ENCODE measurements around the gene B4GALNT3. TPM values are rescaled to one million over a fixed set of nuclear protein-coding genes. Genes with fewer than 3 reads are reported as not detected.
A peak's percentile ranks its signal among the peaks of the same experiment; 100 is the strongest.

The B4GALNT3 gene
- total and polyA plus RNA-seq, 9 donors: 0.58 to 4.2 (median 1.7) TPM

- no peaks in the 10 kb centered on the region for H3K36me3 ChIP-seq
- intact Hi-C loops (cut with DNase I): loop anchor here (5.0 kb wide), 3 partner anchors 88 to 103 kb away; partner anchors contain the start of gene B4GALNT3 (in 1 of the 4)
- DNase-seq: no peak
- H3K4me1 ChIP-seq (ENCODE audit: insufficient read depth): peaks cover 6% of the 10 kb centered on the region
- 74 to 84% (median 74%) methylated on average over 9 of the region's 9 CpGs for WGBS, 3 donors
- H3K27ac ChIP-seq: no peak overlapping the region
- H3K27me3 ChIP-seq: no peaks in the 10 kb centered on the region
- no peaks in the 10 kb centered on the region for H3K9me3 ChIP-seq
- H3K4me3 ChIP-seq: no peak overlapping the region
- TF ChIP-seq CTCF (IDR thresholded peaks at IDR 0.05) (no peak), EP300 (IDR thresholded peaks at IDR 0.05) (no peak), POLR2A (IDR thresholded peaks at IDR 0.05) (no peak)
These were observed 85.3 kb downstream of the B4GALNT3 start for GRCh38 chr12:544941-545635.

DNA sequence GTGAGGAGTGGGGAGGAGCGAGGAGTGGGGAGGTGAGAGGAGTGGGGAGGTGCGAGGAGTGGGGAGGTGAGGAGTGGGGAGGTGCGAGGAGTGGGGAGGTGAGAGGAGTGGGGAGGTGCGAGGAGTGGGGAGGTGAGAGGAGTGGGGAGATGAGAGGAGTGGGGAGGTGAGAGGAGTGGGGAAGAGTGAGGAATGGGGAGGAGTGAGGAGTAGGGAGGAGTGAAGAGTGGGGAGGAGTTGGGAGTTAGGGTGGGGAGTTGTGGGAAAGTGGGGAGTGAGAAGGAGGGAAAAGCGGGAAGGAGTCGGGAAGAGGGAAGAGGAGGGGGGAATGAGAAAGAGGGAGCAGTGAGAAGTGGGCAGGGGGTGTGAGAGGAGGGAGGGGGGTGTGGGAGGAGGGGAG, 86.1 kb downstream of the B4GALNT3 start:
- 38 to 66% (median 54%) methylated on average over 5 to 6 of the region's 6 CpGs for WGBS, 3 donors
- peaks cover 6% of the 10 kb centered on the region for H3K4me1 ChIP-seq (ENCODE audit: insufficient read depth)
- no peak overlapping the region for H3K27ac ChIP-seq
- no peaks in the 10 kb centered on the region for H3K9me3 ChIP-seq
- no peaks in the 10 kb centered on the region for H3K36me3 ChIP-seq
- TF ChIP-seq POLR2A (IDR thresholded peaks at IDR 0.05) (no peak), EP300 (IDR thresholded peaks at IDR 0.05) (no peak), CTCF (IDR thresholded peaks at IDR 0.05) (no peak)
- no peak for DNase-seq
- H3K27me3 ChIP-seq: no peaks in the 10 kb centered on the region
- intact Hi-C loops (cut with DNase I): loop anchor here (5.0 kb wide), 3 partner anchors 89 to 104 kb away; partner anchors contain the start of gene B4GALNT3 (in 1 of the 4)
- H3K4me3 ChIP-seq: no peak overlapping the region

DNA sequence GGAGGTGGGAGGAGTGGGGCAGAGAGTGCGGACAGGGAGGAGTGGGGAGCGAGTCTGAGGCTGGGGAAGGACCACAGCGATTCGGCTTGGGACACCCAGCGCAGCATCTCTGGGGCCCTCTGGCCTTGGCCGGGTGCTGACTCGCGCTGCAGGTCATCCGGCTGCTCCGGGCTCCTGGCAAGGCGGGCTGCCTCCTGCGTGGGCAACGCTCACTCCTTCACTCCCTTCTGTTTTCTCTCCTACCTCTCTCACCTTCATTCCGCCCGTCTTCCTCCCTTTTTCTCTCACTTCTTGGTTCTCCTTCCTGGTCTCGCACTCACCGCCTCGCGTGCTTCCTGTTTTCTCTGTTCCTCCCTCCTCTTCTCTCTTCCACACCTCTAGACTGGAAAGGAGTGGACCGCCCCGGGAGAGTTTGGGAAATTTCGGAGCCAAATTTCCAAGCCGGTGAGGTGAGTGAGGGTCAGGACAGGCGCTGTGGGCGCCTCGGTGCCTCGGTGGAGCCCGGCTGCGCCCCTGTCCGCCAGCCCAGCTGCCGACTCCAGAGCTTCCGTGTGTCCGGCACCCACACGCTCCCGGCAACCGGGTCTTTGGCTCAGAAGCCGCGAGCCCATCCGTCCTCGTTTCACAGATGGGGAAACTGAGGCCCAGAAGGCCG, 86.7 kb downstream of the B4GALNT3 start:
- Histone ChIP-seq H3K27ac (no peak overlapping the region), H3K27me3 (no peaks in the 10 kb centered on the region), H3K4me3 (no peak overlapping the region), H3K4me1 (ENCODE audit: insufficient read depth) (peaks cover 6% of the 10 kb centered on the region), H3K36me3 (no peaks in the 10 kb centered on the region), H3K9me3 (no peaks in the 10 kb centered on the region)
- no peak for TF ChIP-seq POLR2A (IDR thresholded peaks at IDR 0.05)
- 42 to 59% (median 45%) methylated on average over 41 of the region's 41 CpGs for WGBS, 3 donors
- no peak for DNase-seq
- intact Hi-C loops (cut with DNase I): loop anchor here (5.0 kb wide), 3 partner anchors 89 to 104 kb away; partner anchors contain the start of gene B4GALNT3 (in 1 of the 4)

GRCh38 chr12:546920-547845, 87.4 kb downstream of the B4GALNT3 start:
- no peaks in the 10 kb centered on the region for H3K9me3 ChIP-seq
- no peaks in the 10 kb centered on the region for H3K27me3 ChIP-seq
- no peaks in the 10 kb centered on the region for H3K36me3 ChIP-seq
- DNase-seq: peak; percentile 26 to 79 (median 67)
- H3K4me3 ChIP-seq: no peak overlapping the region
- peaks cover 6% of the 10 kb centered on the region for H3K4me1 ChIP-seq (ENCODE audit: insufficient read depth)
- TF ChIP-seq EP300 (IDR thresholded peaks at IDR 0.05) (no peak), CTCF (IDR thresholded peaks at IDR 0.05) (peak; percentile 73 to 92 (median 85))
- intact Hi-C loops (cut with DNase I): loop anchor here (5.0 kb wide), 3 partner anchors 90 to 105 kb away; partner anchors contain the start of gene B4GALNT3 (in 1 of the 4)
- no peak overlapping the region for H3K27ac ChIP-seq
- 21 to 27% (median 21%) methylated on average over 44 of the region's 44 CpGs for WGBS, 3 donors

Data from ovary (tissue), 9 donors.